ENCODE results near the gene CHRNA9.

GRCh38 chr4:40367451-40367850 is 32.3 kb downstream of the CHRNA9 start:
- TF ChIP-seq CTCF (IDR thresholded peaks at IDR 0.05) (no peak), ZFX (IDR thresholded peaks at IDR 0.05; ENCODE audit: borderline replicate concordance) (no peak)

All from 22Rv1 (cell line).